ENCODE measurements around the gene TGFB1. TPM values are rescaled to one million over a fixed set of nuclear protein-coding genes. Genes with fewer than 3 reads are reported as not detected.
A peak's percentile ranks its signal among the peaks of the same experiment; 100 is the strongest.

TGFB1 gene
- polyA plus RNA-seq, 3 donors: 30.6 to 138 (median 42.2) TPM

DNA sequence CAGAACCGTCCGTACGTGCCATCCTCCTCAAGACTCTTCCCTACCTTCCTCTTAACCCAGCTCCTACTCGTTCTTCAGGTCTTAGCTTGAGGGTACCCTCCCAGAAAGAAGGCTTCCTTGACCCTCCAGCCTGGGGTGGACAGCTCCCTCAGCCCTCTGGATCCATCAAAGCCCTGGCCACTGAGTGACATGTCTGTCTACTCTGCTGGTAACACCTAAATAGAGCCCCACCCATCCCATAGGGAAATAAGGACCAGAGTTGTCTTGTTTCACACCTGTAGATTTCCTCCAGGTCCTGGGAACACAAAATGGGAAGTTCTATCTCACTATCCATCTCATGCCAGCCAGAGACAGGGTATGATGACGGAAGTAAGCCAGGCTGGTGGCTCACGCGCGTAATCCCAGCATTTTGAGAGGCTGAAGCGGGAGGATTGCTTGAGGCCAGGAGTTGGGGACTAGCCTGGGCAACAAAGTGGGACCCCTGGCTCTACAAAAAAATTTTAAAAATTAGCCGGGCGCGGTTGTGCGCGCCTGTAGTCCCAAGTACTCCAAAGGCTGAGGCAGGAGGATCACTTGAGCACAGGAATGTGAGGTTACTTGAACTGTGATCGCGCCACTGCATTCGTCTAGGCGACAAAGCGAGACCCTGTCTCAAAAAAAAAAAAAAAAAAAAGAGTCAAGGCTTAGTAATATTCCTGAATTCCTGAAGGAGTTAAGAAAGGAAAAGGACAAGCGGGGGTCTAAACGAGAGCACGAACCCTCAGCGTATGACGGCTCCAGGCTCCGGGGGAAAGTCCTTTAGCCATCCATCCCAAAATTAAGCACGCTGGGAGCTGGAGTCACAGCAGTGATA, 44.3 kb downstream of the TGFB1 start:
- H3K4me3 ChIP-seq (replicated peaks in 1 of 3; ENCODE audit: low read depth in 2 of 3, low read length in 3 of 3): peak overlapping the region; percentile 84 to 85 (median 85)
- DNase-seq: peak in 2 of 3 donors; percentile 54 to 70
- H3K79me2 ChIP-seq (ENCODE audit: insufficient read depth, low read length): peaks cover 60% of the 10 kb centered on the region
- peak overlapping the region; percentile 86 for H3K9ac ChIP-seq (ENCODE audit: insufficient read depth, low read length, poor library complexity, severe bottlenecking)
- 2% methylated on average over 19 of the region's 26 CpGs for WGBS (ENCODE audit: insufficient coverage)
- H3K9me3 Mint-ChIP-seq: peaks cover 0 to 3% (median 0%) of the 10 kb centered on the region in 7 donors
- H3K36me3 ChIP-seq (replicated peaks in 1 of 2; ENCODE audit: control insufficient read depth in 1 of 2, insufficient read depth in 2 of 2, low read length in 2 of 2): peaks cover 32 to 47% of the 10 kb centered on the region in 2 donors
- no peaks in the 10 kb centered on the region for H3K27me3 Mint-ChIP-seq (ENCODE audit: low read depth in 3 of 3)
- TF ChIP-seq, protein P1, sequence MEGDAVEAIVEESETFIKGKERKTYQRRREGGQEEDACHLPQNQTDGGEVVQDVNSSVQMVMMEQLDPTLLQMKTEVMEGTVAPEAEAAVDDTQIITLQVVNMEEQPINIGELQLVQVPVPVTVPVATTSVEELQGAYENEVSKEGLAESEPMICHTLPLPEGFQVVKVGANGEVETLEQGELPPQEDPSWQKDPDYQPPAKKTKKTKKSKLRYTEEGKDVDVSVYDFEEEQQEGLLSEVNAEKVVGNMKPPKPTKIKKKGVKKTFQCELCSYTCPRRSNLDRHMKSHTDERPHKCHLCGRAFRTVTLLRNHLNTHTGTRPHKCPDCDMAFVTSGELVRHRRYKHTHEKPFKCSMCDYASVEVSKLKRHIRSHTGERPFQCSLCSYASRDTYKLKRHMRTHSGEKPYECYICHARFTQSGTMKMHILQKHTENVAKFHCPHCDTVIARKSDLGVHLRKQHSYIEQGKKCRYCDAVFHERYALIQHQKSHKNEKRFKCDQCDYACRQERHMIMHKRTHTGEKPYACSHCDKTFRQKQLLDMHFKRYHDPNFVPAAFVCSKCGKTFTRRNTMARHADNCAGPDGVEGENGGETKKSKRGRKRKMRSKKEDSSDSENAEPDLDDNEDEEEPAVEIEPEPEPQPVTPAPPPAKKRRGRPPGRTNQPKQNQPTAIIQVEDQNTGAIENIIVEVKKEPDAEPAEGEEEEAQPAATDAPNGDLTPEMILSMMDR (IDR thresholded peaks at IDR 0.05): no peak
- peak overlapping the region; percentile 95 to 99 for H3K4me3 Mint-ChIP-seq
- H3K27ac Mint-ChIP-seq: peak overlapping the region; percentile 97 to 100 (median 99)
- H3K4me1 Mint-ChIP-seq: peaks cover 72% of the 10 kb centered on the region
- peaks cover 46 to 61% of the 10 kb centered on the region in 2 donors for H3K36me3 Mint-ChIP-seq
- no peaks in the 10 kb centered on the region for H3K9me3 ChIP-seq (replicated peaks in 1 of 2; ENCODE audit: control insufficient read depth in 1 of 2, insufficient read depth in 1 of 2, low read length in 2 of 2)
- H3K27ac ChIP-seq (ENCODE audit: low read depth in 1 of 2, low read length in 2 of 2): peak overlapping the region; percentile 83 to 95
- peaks cover 48% of the 10 kb centered on the region for H4K20me1 ChIP-seq (ENCODE audit: insufficient read depth, low read length)
- intact Hi-C loops (cut with micrococcal nuclease): loop anchor here (2.0 to 10.0 kb wide), 7 partner anchors 15 to 337 kb away; partner anchors contain the start of gene TGFB1 (in 1 of the 2)
- no peaks in the 10 kb centered on the region for H3K27me3 ChIP-seq (ENCODE audit: control insufficient read depth in 2 of 2, insufficient read depth in 2 of 2, low read length in 2 of 2)
- H3K4me2 ChIP-seq (replicated peaks; ENCODE audit: extremely low read depth, low read length, poor library complexity, severe bottlenecking): peak overlapping the region; percentile 83
- H3K4me1 ChIP-seq (ENCODE audit: control insufficient read depth in 1 of 2, insufficient read depth in 2 of 2, low read length in 2 of 2): peaks cover 50 to 64% of the 10 kb centered on the region in 2 donors
- peak overlapping the region; percentile 82 for H2AFZ ChIP-seq (ENCODE audit: insufficient read depth, low read depth, low read length, poor library complexity, severe bottlenecking)

GRCh38 chr19:41308450-41309179, 45.1 kb downstream of the TGFB1 start:
- Mint-ChIP-seq H3K27ac (peak overlapping the region; percentile 97 to 100 (median 99)), H3K36me3 (peaks cover 49 to 61% of the 10 kb centered on the region in 2 donors), H3K9me3 (peaks cover 0 to 3% (median 0%) of the 10 kb centered on the region in 7 donors), H3K27me3 (ENCODE audit: low read depth in 3 of 3) (no peaks in the 10 kb centered on the region), H3K4me3 (peak overlapping the region; percentile 95 to 99), H3K4me1 (peaks cover 72% of the 10 kb centered on the region)
- TF ChIP-seq, protein P1 (IDR thresholded peaks at IDR 0.05): peak; percentile 97
- 3% methylated on average over 3 of the region's 8 CpGs for WGBS (ENCODE audit: insufficient coverage)
- Histone ChIP-seq H3K4me3 (replicated peaks in 1 of 3; ENCODE audit: low read depth in 2 of 3, low read length in 3 of 3) (peak overlapping the region in 1 of 3 experiments; percentile 84), H3K9ac (ENCODE audit: insufficient read depth, low read length, poor library complexity, severe bottlenecking) (peak overlapping the region; percentile 61), H3K9me3 (replicated peaks in 1 of 2; ENCODE audit: control insufficient read depth in 1 of 2, insufficient read depth in 1 of 2, low read length in 2 of 2) (no peaks in the 10 kb centered on the region), H3K27ac (ENCODE audit: low read depth in 1 of 2, low read length in 2 of 2) (peak overlapping the region; percentile 89 to 95), H3K36me3 (replicated peaks in 1 of 2; ENCODE audit: control insufficient read depth in 1 of 2, insufficient read depth in 2 of 2, low read length in 2 of 2) (peaks cover 38 to 47% of the 10 kb centered on the region in 2 donors), H3K27me3 (ENCODE audit: control insufficient read depth in 2 of 2, insufficient read depth in 2 of 2, low read length in 2 of 2) (no peaks in the 10 kb centered on the region), H3K4me1 (ENCODE audit: control insufficient read depth in 1 of 2, insufficient read depth in 2 of 2, low read length in 2 of 2) (peaks cover 50 to 64% of the 10 kb centered on the region in 2 donors), H4K20me1 (ENCODE audit: insufficient read depth, low read length) (peaks cover 48% of the 10 kb centered on the region), H3K79me2 (ENCODE audit: insufficient read depth, low read length) (peaks cover 59% of the 10 kb centered on the region), H3K4me2 (replicated peaks; ENCODE audit: extremely low read depth, low read length, poor library complexity, severe bottlenecking) (peak overlapping the region; percentile 83), H2AFZ (ENCODE audit: insufficient read depth, low read depth, low read length, poor library complexity, severe bottlenecking) (no peak overlapping the region)
- intact Hi-C loops (cut with micrococcal nuclease): loop anchor here (2.0 to 10.0 kb wide), 6 partner anchors 41 to 336 kb away; partner anchors contain the start of gene TGFB1 (in 1 of the 2)
- peak; percentile 86 to 92 (median 90) for DNase-seq
